Measurements from ENCODE around the gene CHRNA7.

Gene CHRNA7

DNA sequence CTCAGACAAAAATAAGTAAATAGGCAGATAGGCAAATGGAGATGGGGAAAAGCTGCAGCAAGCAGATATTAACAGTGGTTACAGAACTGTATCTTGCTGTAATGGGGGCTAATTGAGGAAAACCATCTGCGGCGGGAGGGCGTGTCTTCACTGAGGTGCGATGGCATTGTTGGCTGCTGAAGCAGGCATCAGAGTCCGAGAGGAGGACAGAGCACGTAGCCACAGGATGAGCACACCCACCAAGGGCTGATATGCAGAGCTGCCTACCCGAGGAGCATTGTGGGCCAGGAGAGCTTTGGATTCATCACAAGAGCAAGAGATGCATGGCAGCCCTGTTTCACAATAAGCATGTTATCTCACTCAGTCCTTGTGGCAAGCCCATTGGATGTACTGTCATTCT, 30.4 kb downstream of the CHRNA7 start:
- Histone ChIP-seq H3K27ac (ENCODE audit: low read length) (no peak overlapping the region), H3K27me3 (ENCODE audit: control insufficient read depth, insufficient read depth, low read length) (no peaks in the 10 kb centered on the region), H3K4me3 (ENCODE audit: low read length) (no peak overlapping the region), H3K36me3 (ENCODE audit: control insufficient read depth, insufficient read depth, low read length) (peaks cover 2% of the 10 kb centered on the region; the same call in 1 of the 2 replicates), H3K9me3 (ENCODE audit: control insufficient read depth, insufficient read depth, low read length) (peaks cover 2% of the 10 kb centered on the region; the same call in 1 of the 2 replicates), H3K4me1 (ENCODE audit: control insufficient read depth, insufficient read depth, low read length) (no peaks in the 10 kb centered on the region)
- no CpG with 5 or more reads among the region's 7 CpGs for WGBS (ENCODE audit: insufficient coverage, insufficient read length)
- no peak for DNase-seq (ENCODE audit: low read depth, low spot score)

DNA sequence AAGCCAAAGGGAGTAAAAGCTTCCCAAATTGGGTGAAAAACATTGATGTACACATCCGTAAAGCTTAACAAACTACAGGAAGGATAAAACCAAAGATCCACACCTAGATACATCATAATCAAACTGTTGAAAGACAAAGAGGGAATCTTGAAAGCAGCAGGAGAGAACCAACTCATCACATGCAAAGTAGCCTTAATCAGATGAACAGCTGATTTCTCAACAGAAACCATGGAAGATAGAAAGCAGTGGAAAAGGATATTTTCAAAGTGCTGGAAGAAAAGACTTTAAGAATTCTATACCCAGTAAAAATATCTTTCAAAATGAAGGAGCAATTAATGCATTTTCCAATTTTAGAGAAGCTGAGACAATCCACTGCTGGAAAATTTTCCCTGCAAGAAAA, 36.8 kb downstream of the CHRNA7 start:
- no peaks in the 10 kb centered on the region for H3K27me3 ChIP-seq (ENCODE audit: control insufficient read depth, insufficient read depth, low read length)
- WGBS (ENCODE audit: insufficient coverage, insufficient read length): no CpG with 5 or more reads among the region's 1 CpG
- H3K9me3 ChIP-seq (ENCODE audit: control insufficient read depth, insufficient read depth, low read length): peaks cover 2% of the 10 kb centered on the region; the same call in 1 of the 2 replicates
- no peak for DNase-seq (ENCODE audit: low read depth, low spot score)
- H3K36me3 ChIP-seq (ENCODE audit: control insufficient read depth, insufficient read depth, low read length): peaks cover 4% of the 10 kb centered on the region; the same call in 1 of the 2 replicates
- H3K4me3 ChIP-seq (ENCODE audit: low read length): no peak overlapping the region
- no peak overlapping the region for H3K27ac ChIP-seq (ENCODE audit: low read length)
- no peaks in the 10 kb centered on the region for H3K4me1 ChIP-seq (ENCODE audit: control insufficient read depth, insufficient read depth, low read length)

GRCh38 chr15:32089851-32090359, 59.6 kb downstream of the CHRNA7 start:
- no peak overlapping the region for H3K27ac ChIP-seq (ENCODE audit: low read length)
- no peaks in the 10 kb centered on the region for H3K9me3 ChIP-seq (ENCODE audit: control insufficient read depth, insufficient read depth, low read length)
- H3K27me3 ChIP-seq (ENCODE audit: control insufficient read depth, insufficient read depth, low read length): no peaks in the 10 kb centered on the region
- no peak for DNase-seq (ENCODE audit: low read depth, low spot score)
- no peak overlapping the region for H3K4me3 ChIP-seq (ENCODE audit: low read length)
- H3K36me3 ChIP-seq (ENCODE audit: control insufficient read depth, insufficient read depth, low read length): no peaks in the 10 kb centered on the region
- H3K4me1 ChIP-seq (ENCODE audit: control insufficient read depth, insufficient read depth, low read length): peaks cover 2% of the 10 kb centered on the region

- DNase-seq (ENCODE audit: low read depth, low spot score): no peak
- H3K27me3 ChIP-seq (ENCODE audit: control insufficient read depth, insufficient read depth, low read length): no peaks in the 10 kb centered on the region
- no peaks in the 10 kb centered on the region for H3K9me3 ChIP-seq (ENCODE audit: control insufficient read depth, insufficient read depth, low read length)
- H3K27ac ChIP-seq (ENCODE audit: low read length): no peak overlapping the region
- peaks cover 2% of the 10 kb centered on the region for H3K4me1 ChIP-seq (ENCODE audit: control insufficient read depth, insufficient read depth, low read length)
- WGBS (ENCODE audit: insufficient coverage, insufficient read length): no CpG with 5 or more reads among the region's 4 CpGs
- no peak overlapping the region for H3K4me3 ChIP-seq (ENCODE audit: low read length)
- H3K36me3 ChIP-seq (ENCODE audit: control insufficient read depth, insufficient read depth, low read length): no peaks in the 10 kb centered on the region
These were observed 61.4 kb downstream of the CHRNA7 start for GRCh38 chr15:32091505-32092380.

GRCh38 chr15:32096213-32096612, 65.9 kb downstream of the CHRNA7 start:
- Histone ChIP-seq H3K4me3 (ENCODE audit: low read length) (no peak overlapping the region), H3K27ac (ENCODE audit: low read length) (no peak overlapping the region), H3K4me1 (ENCODE audit: control insufficient read depth, insufficient read depth, low read length) (peaks cover 3% of the 10 kb centered on the region; the same call in 1 of the 2 replicates), H3K27me3 (ENCODE audit: control insufficient read depth, insufficient read depth, low read length) (no peaks in the 10 kb centered on the region), H3K9me3 (ENCODE audit: control insufficient read depth, insufficient read depth, low read length) (no peaks in the 10 kb centered on the region), H3K36me3 (ENCODE audit: control insufficient read depth, insufficient read depth, low read length) (no peaks in the 10 kb centered on the region)
- WGBS (ENCODE audit: insufficient coverage, insufficient read length): no CpG with 5 or more reads among the region's 2 CpGs
- DNase-seq (ENCODE audit: low read depth, low spot score): no peak

DNA sequence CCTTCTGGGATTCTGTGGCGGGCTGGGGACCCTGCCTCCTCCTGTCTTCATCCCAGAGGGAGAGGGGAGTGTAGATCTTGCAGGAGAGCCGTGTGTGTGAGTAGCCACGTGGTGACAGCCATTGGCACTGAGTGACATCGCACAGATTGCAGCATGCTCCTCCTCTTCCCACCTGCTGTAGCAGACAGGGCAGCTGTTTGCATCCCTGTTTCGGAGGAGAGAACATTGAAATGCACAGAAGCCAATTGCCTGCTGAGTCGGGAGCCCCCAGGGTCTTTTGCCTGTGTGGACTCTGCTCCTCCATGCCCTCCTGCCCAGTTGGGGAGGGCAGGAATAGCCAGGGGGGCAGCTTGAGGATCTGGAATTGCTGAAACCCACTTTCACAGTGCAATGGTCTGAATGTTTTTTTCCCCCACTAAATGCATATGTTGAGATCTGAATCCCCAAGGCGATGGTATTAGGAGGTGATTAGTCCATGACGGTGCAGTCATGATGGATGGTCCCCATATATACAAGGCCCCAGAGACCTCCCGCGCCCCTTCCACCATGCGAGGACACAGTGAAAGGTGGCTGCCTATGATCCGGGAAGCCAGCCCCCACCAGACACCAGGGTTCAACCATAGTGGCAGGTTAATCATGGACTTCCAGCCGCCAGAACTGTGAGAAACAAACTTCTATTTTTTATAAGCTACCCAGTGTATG, 66.8 kb downstream of the CHRNA7 start:
- H3K27me3 ChIP-seq (ENCODE audit: control insufficient read depth, insufficient read depth, low read length): no peaks in the 10 kb centered on the region
- no peak overlapping the region for H3K4me3 ChIP-seq (ENCODE audit: low read length)
- H3K9me3 ChIP-seq (ENCODE audit: control insufficient read depth, insufficient read depth, low read length): no peaks in the 10 kb centered on the region
- H3K4me1 ChIP-seq (ENCODE audit: control insufficient read depth, insufficient read depth, low read length): peaks cover 1% of the 10 kb centered on the region; the same call in 1 of the 2 replicates
- H3K27ac ChIP-seq (ENCODE audit: low read length): no peak overlapping the region
- no CpG with 5 or more reads among the region's 13 CpGs for WGBS (ENCODE audit: insufficient coverage, insufficient read length)
- no peaks in the 10 kb centered on the region for H3K36me3 ChIP-seq (ENCODE audit: control insufficient read depth, insufficient read depth, low read length)
- DNase-seq (ENCODE audit: low read depth, low spot score): no peak

DNA sequence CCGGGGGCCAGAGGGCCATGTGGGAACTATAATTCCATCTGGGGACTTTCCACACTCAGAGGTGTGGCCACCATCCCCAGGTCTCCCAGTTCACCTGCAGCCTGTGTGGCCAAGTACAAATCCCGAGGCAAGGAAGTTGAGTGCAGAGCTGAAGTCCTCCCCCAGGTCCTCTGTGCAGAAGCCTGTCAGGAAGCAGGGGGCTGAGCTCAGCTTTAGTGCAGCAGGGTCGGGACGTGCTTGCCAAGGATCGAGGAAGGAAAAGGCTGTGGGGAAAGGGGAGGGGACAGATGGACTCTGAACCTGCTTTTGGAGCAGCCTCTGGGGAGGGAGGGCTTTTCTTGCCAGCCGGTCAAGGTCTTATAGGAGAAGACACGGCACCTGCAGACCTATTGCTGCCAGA, 67.7 kb downstream of the CHRNA7 start:
- H3K4me1 ChIP-seq (ENCODE audit: control insufficient read depth, insufficient read depth, low read length): peaks cover 1% of the 10 kb centered on the region; the same call in 1 of the 2 replicates
- DNase-seq (ENCODE audit: low read depth, low spot score): no peak

GRCh38 chr15:32099097-32099785, 68.9 kb downstream of the CHRNA7 start:
- Histone ChIP-seq H3K4me3 (ENCODE audit: low read length) (no peak overlapping the region), H3K27me3 (ENCODE audit: control insufficient read depth, insufficient read depth, low read length) (no peaks in the 10 kb centered on the region), H3K9me3 (ENCODE audit: control insufficient read depth, insufficient read depth, low read length) (no peaks in the 10 kb centered on the region), H3K36me3 (ENCODE audit: control insufficient read depth, insufficient read depth, low read length) (no peaks in the 10 kb centered on the region), H3K4me1 (ENCODE audit: control insufficient read depth, insufficient read depth, low read length) (peaks cover 1% of the 10 kb centered on the region; the same call in 1 of the 2 replicates), H3K27ac (ENCODE audit: low read length) (no peak overlapping the region)
- DNase-seq (ENCODE audit: low read depth, low spot score): no peak
- WGBS (ENCODE audit: insufficient coverage, insufficient read length): no CpG with 5 or more reads among the region's 7 CpGs

More for the DNA sequence above, 67.7 kb downstream of the CHRNA7 start:
- Histone ChIP-seq H3K27ac (ENCODE audit: low read length) (no peak overlapping the region), H3K9me3 (ENCODE audit: control insufficient read depth, insufficient read depth, low read length) (no peaks in the 10 kb centered on the region), H3K27me3 (ENCODE audit: control insufficient read depth, insufficient read depth, low read length) (no peaks in the 10 kb centered on the region), H3K4me3 (ENCODE audit: low read length) (no peak overlapping the region), H3K36me3 (ENCODE audit: control insufficient read depth, insufficient read depth, low read length) (no peaks in the 10 kb centered on the region)
- no CpG with 5 or more reads among the region's 7 CpGs for WGBS (ENCODE audit: insufficient coverage, insufficient read length)

- no peak for DNase-seq (ENCODE audit: low read depth, low spot score)
- Histone ChIP-seq H3K9me3 (ENCODE audit: control insufficient read depth, insufficient read depth, low read length) (no peaks in the 10 kb centered on the region), H3K36me3 (ENCODE audit: control insufficient read depth, insufficient read depth, low read length) (no peaks in the 10 kb centered on the region), H3K4me3 (ENCODE audit: low read length) (no peak overlapping the region), H3K27ac (ENCODE audit: low read length) (no peak overlapping the region), H3K4me1 (ENCODE audit: control insufficient read depth, insufficient read depth, low read length) (peaks cover 1% of the 10 kb centered on the region; the same call in 1 of the 2 replicates), H3K27me3 (ENCODE audit: control insufficient read depth, insufficient read depth, low read length) (no peaks in the 10 kb centered on the region)
- WGBS (ENCODE audit: insufficient coverage, insufficient read length): no CpG with 5 or more reads among the region's 10 CpGs
These were observed 69.8 kb downstream of the CHRNA7 start for GRCh38 chr15:32099956-32100684.

All from iPS DF 6.9 (cell line).